ENCODE measurements around the gene FBXO4. TPM values are rescaled to one million over a fixed set of nuclear protein-coding genes. Genes with fewer than 3 reads are reported as not detected.

FBXO4 gene
- total RNA-seq, 1 experiment from 2014 or later, result 1.2 TPM

GRCh38 chr5:41925555-41925951, 472 bp downstream of the FBXO4 start:
- no peaks in the 10 kb centered on the region for H3K79me1 ChIP-seq (ENCODE audit: insufficient read depth, low read depth, low read length, poor library complexity, severe bottlenecking)
- no peak overlapping the region for H3K4ac ChIP-seq (ENCODE audit: low read depth, low read length)
- no peaks in the 10 kb centered on the region for H3K27me3 ChIP-seq (ENCODE audit: insufficient read depth, low read length)
- H2BK12ac ChIP-seq (ENCODE audit: insufficient read length, low read depth, low read length), result no peak overlapping the region
- Mint-ChIP-seq H3K27ac (no peak overlapping the region), H3K4me3 (peak overlapping the region; percentile 54 to 73; a peak in 4 of 5 replicates), H3K4me1 (peaks cover 9 to 10% of the 10 kb centered on the region in 2 experiments), H3K36me3 (ENCODE audit: insufficient read depth in 1 of 3, low read depth in 3 of 3) (peaks cover 0 to 5% (median 0%) of the 10 kb centered on the region in 3 experiments; a peak in 2 of 7 replicates), H3K27me3 (ENCODE audit: low read depth) (peaks cover 6% of the 10 kb centered on the region; the same call in 1 of the 2 replicates), H3K9me3 (no peaks in the 10 kb centered on the region)
- no peak for DNase-seq
- H4K91ac ChIP-seq (ENCODE audit: insufficient read length, low read depth, low read length), result no peak overlapping the region
- no peak overlapping the region for H2BK5ac ChIP-seq (ENCODE audit: insufficient read length, low read length)
- no peak overlapping the region for H2BK15ac ChIP-seq (ENCODE audit: low read depth, low read length)
- H2AFZ ChIP-seq (ENCODE audit: low read length), result no peak overlapping the region
- H2AK5ac ChIP-seq (ENCODE audit: insufficient read length, low read length), result no peak overlapping the region
- H3K23ac ChIP-seq (ENCODE audit: insufficient read length, low read depth, low read length), result no peak overlapping the region
- H3K27ac ChIP-seq (ENCODE audit: insufficient read length, low read depth, low read length), result no peak overlapping the region
- peak overlapping the region; percentile 72 for H3K14ac ChIP-seq (ENCODE audit: insufficient read depth, low read length)
- H3T11ph ChIP-seq (ENCODE audit: low read length), result no peak overlapping the region
- H4K8ac ChIP-seq (replicated peaks; ENCODE audit: insufficient read length, low read depth, low read length), result no peak overlapping the region
- H3K4me1 ChIP-seq (ENCODE audit: insufficient read depth, low read length), result no peaks in the 10 kb centered on the region
- no peak overlapping the region for H3K56ac ChIP-seq (ENCODE audit: insufficient read length, low read depth, low read length)
- H3K4me2 ChIP-seq (ENCODE audit: insufficient read depth, insufficient read length, low read length), result peak overlapping the region; percentile 22
- H4K20me1 ChIP-seq (ENCODE audit: control insufficient read depth, insufficient read depth, insufficient read length), result no peaks in the 10 kb centered on the region
- H3K9me3 ChIP-seq (ENCODE audit: control insufficient read depth, low read depth, low read length), result no peaks in the 10 kb centered on the region
- peak overlapping the region; percentile 48 for H3K9ac ChIP-seq (ENCODE audit: extremely low read depth, insufficient read length, low read length)
- TF ChIP-seq CTCF (conservative IDR thresholded peaks at IDR 0.05), result no peak
- WGBS (ENCODE audit: extremely low coverage, insufficient read length, low lambda C conversion rate), result no CpG with 5 or more reads among the region's 18 CpGs
- no peak overlapping the region for H4K5ac ChIP-seq (ENCODE audit: insufficient read length, low read depth, low read length)
- peaks cover 7% of the 10 kb centered on the region for H3K23me2 ChIP-seq (ENCODE audit: insufficient read length, low read depth, low read length, poor library complexity, severe bottlenecking)
- no peaks in the 10 kb centered on the region for H3K79me2 ChIP-seq (ENCODE audit: insufficient read depth, low read length)
- H2BK20ac ChIP-seq (ENCODE audit: low read depth, low read length, poor library complexity, severe bottlenecking), result no peak overlapping the region
- peak overlapping the region; percentile 41 for H3K18ac ChIP-seq (ENCODE audit: insufficient read length, low read depth, low read length)
- no peak overlapping the region for H2BK120ac ChIP-seq (ENCODE audit: low read depth, low read length, poor library complexity, severe bottlenecking)

Data from H9 (cell line).